Stimulated activated CD8-positive, alpha-beta memory T cell treated with anti-CD3 and anti-CD28 coated beads, Interleukin-4, amount 100 ng/mL, for 4 hours (primary cell): ENCODE results near the gene PPP1R17.

ENCODE experiments used
- DNase-seq, 2 donors: peaks; one replicate each; pipeline ENCODE4 v3.0.0-alpha.2; 2020; ENCODE audit warnings: low read depth in 2 of 2, low spot score in 1 of 2

The PPP1R17 gene

DNA sequence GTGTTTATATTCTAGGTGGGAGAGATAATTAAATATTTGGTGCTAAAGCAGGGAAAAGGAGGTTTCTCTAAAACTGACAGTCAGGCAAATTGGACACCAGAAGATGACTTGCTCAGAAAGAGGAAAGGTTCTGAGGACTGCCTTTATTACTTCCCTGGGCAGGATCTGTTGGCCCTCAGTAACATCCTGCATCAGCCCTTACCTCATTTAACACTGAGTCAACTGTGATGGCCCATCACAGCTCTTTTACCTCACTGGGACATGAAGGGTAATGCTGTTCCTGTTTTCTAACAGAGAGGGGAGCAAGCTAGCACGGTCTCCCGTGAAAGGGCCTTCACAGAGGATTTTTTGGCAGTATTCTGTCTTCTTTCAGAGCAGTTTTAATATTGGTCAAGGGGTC, 12.0 kb downstream of the PPP1R17 start:
- no peak for DNase-seq

DNA sequence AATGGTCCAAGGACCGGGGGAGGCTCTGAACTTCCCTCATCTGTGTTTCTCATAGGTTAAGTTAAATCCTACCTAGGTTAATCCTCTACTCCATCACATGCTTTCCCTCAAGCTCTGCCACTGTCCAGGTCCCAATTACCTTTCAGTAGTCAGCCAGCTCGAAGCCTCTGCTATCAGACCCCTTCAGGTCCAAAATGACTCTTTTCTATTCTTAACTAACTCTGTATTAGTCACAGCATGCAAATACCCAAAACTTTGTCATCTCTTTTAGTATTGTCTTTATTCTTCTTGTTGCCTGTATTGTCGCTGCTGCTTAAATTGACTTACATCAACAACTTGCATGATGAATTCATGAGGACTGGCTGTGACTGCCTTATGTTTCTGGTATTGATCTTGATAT, 15.3 kb downstream of the PPP1R17 start:
- no peak for DNase-seq

DNA sequence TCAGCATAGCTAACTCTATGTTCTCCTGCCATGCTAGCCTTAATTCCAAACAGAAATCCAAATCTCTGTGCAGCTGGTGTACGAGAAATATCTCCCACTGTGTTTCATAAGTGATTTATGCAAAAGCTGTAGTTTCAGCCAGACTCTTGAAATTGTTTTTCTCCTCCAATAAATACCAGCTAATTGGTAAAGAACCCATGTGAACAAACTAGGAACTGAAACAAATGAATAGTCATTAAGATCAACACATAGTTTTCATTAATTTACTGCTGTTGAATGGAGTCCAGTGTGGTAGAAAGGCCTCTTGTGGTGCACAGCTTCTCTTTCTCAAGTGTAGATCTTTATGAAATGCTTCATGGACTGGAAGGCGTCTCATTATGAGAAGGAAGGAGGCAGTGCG, 18.4 kb downstream of the PPP1R17 start:
- no peak for DNase-seq

DNA sequence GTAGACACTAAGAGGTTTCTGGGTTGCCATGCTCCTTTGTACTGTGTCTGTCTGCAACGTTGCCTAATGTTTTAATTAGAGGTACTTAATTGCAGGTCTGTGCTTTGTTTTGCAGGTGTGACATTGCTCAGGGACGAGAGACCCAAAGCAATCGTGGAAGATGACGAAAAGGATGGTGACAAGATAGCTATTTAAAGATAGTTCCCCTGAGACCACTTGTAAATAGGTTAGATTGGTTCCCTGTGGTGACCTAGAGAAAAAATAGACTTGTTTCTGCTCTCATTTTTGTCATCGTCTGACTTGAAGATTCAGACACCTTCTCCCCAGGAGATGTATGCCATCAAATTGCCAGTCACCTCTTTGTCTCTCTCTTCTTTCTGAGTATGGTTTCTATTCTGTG, 20.1 kb downstream of the PPP1R17 start:
- DNase-seq: no peak

DNA sequence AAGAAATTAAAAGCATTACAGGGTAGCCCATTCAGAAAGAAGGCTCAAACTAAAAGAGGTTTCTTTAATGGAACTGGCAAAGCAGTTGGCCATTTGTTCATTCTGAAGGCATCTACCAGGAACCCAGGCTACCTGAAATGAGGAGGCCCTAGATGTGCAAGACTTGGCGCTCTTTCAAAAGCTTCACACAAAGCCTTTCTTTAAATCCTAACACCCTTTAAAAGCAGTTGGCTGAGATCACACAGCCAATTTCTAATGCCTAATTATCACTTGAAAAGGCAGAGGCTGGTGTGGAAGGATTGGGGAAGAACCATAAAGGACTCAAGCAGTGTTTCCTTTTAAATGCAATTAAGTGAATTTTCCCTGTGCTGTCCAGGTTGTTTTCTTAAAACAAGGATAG, 23.2 kb downstream of the PPP1R17 start:
- DNase-seq: no peak

DNA sequence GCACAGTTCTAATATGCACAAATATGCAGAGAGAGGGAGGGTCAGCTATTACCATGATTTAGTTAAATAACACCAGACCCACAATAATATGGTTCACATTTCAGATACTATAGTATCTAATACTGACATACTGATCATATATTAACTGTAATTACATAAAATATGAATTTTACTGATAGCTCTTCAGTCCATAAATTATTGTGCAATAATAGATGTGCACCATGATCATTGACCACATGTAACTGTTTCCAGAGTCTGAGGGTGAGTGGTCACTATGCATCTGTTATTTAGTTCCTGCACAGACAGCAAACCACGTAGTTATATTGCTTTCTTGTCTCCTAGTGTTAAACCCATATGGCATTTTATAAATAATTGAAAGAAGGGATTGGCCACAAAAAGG, 29.3 kb downstream of the PPP1R17 start:
- DNase-seq: no peak

DNA sequence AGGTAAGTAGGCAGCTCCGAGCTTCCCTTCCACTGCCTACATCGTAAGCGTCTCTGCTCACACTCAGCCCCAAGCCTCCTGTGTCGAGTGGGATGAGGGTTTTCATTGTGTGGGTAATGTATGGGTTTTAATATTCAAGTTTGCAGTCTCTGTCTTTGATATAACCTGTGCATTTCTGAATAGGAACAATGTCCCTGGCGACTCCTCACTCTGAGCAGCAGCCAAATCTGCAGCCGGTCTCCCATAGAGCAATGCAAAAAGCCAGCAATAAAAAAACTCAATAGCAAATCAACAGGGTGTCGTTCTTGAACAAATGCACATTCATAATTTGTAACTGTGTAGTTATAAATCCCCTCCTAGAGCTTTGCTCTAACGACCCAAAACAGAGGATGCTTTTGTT, 33.4 kb downstream of the PPP1R17 start:
- no peak for DNase-seq

DNA sequence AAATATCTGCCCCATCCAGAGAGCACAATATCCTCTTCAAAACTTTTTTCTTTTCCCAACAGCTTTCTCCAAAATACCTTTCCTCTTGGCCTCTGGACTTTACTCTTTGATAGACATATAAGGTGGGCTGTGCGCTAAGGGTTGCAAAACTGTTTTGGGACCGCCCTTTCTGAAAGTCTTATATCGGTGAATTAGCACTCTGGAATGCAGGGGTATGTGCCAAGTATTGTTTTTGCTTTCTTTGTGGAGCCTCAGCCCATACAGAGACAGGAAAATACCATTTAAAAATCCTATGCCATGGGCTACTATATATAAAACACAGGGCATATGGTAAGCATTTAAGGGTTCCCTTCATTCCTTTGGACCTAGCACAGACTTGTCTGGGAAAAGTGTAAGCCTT, 37.7 kb downstream of the PPP1R17 start:
- DNase-seq: no peak

DNA sequence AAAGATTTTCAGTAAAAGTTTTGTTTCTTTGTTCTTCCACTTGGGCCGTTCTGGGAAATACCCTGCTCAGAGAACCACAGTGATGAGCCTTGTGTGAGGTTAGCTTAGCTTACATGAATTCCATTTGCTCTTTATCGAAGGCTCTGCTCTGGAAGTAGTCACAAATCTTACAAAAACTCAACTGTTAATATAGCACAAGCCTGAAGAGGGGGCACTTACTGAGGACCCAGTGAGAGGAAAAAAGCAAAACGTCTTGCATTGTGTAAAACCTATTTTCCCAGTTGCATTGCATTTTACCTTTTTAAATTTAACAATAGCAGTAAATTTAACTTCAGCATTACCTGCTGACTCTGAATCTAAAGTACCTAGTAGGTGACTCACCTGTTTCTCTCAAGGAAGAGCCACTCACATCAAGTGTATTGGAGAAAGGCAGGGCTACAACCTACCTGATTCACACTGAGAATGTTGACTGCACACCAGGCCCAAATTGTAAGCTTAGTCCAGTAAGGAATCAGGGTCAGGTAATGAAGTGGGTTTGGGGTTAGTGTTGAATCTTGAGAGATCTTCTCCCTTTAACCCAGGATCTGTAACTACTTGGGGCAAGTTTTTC, 42.3 kb downstream of the PPP1R17 start:
- no peak for DNase-seq

DNA sequence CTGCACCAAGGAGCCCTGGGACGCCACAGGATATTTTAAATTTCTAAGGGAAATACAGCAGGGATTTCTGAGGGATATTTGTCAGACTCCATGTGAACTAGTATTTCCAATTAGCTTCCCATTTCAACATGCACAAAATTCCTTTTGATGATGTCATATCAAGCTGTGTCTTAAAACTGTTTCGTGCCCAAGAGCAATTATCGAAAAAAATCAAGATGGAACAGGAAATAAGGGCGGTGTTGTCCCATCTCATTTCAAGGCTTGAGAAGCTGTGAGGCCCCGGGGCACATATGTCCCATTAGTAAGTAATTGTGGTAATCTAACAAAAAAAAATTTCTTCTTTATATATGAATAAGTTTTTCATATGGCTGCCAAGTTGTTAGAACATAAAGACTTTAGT, 47.4 kb downstream of the PPP1R17 start:
- no peak for DNase-seq

DNA sequence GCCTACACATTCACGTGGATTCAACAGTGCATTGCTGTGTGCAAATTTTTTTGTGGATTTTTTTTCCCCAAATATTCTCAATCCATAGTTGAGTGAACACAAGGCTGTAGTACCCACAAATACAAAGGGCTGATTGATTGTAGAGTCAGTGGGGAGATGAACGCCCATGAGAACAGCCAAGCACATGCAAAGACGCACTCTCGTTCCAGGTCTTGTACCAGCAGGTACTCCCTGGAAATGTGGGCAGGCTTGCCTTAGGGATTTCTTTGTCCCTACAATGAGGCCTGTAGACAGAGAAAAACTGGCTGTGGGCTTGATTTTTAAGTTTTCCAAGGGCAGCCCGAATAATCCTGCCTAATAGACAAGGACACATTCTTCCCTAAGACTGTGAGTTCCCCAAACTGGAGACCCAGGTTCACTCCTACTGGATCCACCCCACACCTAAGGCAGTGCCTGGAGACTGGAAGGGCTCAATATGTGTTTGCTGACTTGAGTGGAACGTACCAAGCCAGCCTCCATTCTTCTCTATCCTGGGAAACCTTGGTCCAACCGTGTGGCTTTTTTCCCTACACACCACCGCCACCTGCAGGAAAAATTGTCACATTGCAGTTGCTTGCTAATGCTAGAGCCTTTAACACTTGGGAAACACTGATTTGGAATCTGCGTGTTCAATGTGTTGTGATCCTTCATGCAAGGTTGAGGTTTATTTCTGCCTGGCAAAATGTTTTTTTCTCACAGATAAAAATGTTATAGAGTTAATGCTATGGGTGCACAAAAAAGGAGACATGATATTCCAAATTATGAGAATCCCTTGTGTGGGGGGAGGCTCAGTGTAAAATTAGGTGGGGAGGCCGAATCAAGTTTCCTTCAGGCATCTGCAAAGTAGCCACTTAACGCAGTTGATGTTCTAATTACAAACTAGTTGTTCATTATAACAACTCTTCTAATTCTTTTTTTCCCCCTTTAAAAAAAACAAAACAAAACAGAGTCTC, 49.3 kb downstream of the PPP1R17 start:
- DNase-seq: no peak

DNA sequence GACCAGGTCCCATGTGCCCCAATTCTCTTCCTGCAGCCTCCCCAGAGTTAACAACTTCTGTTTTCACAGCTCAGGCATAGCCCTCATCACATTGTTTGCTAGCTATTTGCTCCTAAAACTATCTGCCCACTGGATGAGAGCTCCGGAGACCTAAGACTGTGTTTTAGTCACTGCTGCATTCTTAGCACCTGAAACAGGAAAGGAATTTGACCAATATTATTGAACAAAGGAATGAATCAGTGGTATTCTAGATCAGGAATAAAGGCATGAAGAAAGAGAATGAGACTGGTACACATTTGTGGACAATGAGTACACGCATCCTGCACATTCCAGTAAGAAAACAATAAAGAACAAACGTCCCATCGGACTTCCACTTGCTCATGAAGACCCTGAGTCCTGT, 54.8 kb downstream of the PPP1R17 start:
- no peak for DNase-seq

DNA sequence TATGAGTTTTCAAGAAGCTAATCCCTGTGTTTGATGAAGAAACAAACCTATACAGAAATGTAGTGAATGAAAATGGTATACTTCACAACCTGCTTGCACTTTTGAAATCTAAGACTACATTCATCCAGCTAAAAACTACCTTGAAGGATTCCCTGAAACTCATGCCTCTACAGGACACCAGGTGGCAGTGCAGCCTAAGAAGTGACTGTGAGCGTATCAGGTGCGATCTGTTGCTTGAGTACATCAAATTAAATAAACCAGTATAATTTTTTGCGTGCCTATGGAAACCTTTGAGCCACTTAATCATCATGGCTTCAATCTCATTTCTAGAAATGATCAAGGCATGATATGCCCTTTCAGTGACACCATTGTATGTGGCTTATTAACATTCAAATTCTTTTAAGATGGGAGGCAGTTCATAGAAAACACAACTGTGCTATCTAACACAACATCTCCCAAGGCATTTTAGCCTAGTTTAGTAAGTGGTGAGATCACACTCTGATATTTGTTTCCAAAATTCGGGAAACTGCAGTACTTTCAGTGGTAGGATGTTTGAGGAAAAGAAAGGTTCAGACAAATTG, 57.4 kb downstream of the PPP1R17 start:
- no peak for DNase-seq

DNA sequence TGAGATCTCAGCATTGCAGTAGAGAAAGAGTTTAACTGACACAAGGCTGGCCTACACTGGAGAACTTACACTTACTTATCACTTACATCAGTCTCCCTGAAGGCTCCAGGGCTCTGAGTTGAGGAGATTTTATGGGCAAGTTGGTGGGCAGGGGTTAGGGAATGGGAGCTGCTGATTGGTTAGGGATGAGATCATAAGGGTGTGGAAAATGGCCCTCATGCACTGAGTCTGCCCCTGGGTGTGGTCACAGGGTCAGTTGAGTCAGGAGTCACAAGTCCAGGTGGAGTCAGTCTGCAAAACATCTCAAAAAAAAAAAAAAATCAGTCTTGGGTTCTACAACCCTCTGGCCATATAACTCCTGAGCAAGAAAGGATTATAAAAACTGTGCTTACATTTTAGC, 60.5 kb downstream of the PPP1R17 start:
- no peak for DNase-seq

DNA sequence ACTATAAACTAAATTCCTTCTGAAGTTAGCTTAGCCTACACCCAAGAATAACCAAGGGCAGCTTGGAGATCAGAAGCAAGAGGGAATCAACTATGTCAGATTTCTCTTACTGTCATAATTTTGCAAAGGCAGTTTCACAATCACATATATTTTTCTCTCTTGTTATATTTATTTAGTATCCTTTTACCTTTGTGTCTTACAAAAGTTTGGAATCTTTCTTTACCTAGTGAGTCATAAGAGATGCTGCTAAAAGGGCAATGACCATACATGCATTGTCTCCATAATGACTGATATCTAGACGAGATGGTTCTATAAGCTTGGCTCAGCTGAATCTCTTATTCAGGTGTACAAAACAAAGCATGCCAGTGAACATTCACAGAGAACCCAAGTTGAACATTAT, 61.1 kb downstream of the PPP1R17 start:
- no peak for DNase-seq

DNA sequence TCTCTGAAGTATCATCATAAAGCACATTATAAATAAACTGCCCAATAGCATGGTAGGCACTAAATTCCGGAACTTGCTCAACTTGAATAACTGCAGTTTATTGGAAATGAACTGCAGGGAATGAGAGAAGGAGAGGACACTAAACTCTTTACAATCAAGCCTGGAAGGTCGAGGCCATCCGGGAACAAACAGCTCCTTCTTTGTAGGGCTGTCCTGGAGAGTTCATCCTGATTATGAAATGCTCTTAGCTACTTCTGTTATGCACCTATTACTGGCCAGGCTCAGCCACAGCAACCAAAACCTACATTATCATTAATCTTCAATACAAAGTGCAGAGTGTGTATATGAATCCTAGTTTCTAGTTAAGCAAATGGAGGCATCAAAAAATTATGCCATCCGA, 64.7 kb downstream of the PPP1R17 start:
- no peak for DNase-seq
